DOHH2 (cell line): ENCODE results near the gene ADI1.

ENCODE experiments used
- CTCF ChIP-seq: fragments of 200-600 bp; sonication (generic); IDR thresholded peaks from one replicate; pipeline ENCODE4 v1.5.1; 2014; ENCODE audit warnings: antibody characterized with exemption, mild to moderate bottlenecking, low read depth, low read length; ENCODE audit not compliant: poor library complexity, severe bottlenecking
- EZH2phosphoT487 ChIP-seq: fragments of 200-600 bp; sonication (generic); IDR thresholded peaks from 2 replicates; pipeline ENCODE4 v1.6.1; 2017; ENCODE audit warnings: borderline replicate concordance, mild to moderate bottlenecking, antibody characterized with exemption, low read length, moderate library complexity, mixed read lengths

- TF ChIP-seq CTCF, result no peak
- no peak for TF ChIP-seq EZH2phosphoT487
Observed at GRCh38 chr2:3557639-3558204, 38.4 kb upstream of the ADI1 start.
